CD4-positive, alpha-beta T cell (primary cell): ENCODE data around the gene BTBD2. TPM values are rescaled to one million over a fixed set of nuclear protein-coding genes. Genes with fewer than 3 reads are reported as not detected.

Experiments
- ATAC-seq: fragments of 200-7000 bp; cut with Tn5 transposase; one replicate; pipeline ENCODE4 v1.10.0; 2022; ENCODE audit warnings: mild to moderate bottlenecking; ENCODE audit not compliant: poor library complexity
- CTCF ChIA-PET: fragments of 350-600 bp; sonication (Branson Sonifier 250); formaldehyde crosslinking; loops from one replicate; lab custom pipeline; 2021; ENCODE audit warnings: antibody characterized with exemption, inconsistent platforms; lab: Charles Lee
- POLR2A ChIA-PET: fragments of 350-600 bp; sonication (Branson Sonifier 250); formaldehyde crosslinking; loops from one replicate; lab custom pipeline; 2021; ENCODE audit warnings: antibody characterized with exemption, inconsistent platforms; lab: Charles Lee
- DNase-seq, 14 experiments: peaks; one replicate each; pipeline ENCODE4 v3.0.0-alpha.2; 2013 to 2020; ENCODE audit warnings: mixed read lengths in 2 of 14
- H3K27ac ChIP-seq, 2 donors: one replicate each; pipeline versions ENCODE4 v1.5.1 to v1.7.0; 2013; ENCODE audit warnings: low read length in 2 of 2, low read depth in 1 of 2, mild to moderate bottlenecking in 1 of 2
- H3K27me3 ChIP-seq, 2 experiments: 1 replicate in 1 of 2; 2 replicates in 1 of 2; pipeline versions ENCODE4 v1.6.1 to v1.7.0; 2013; ENCODE audit warnings: low read length in 2 of 2, control low read depth in 1 of 2, mild to moderate bottlenecking in 1 of 2, moderate library complexity in 1 of 2; ENCODE audit not compliant: insufficient read depth in 2 of 2, control insufficient read depth in 1 of 2
- H3K36me3 ChIP-seq: one replicate; pipeline ENCODE4 v1.6.1; 2013; ENCODE audit warnings: low read length, control low read depth; ENCODE audit not compliant: insufficient read depth
- H3K4me1 ChIP-seq: one replicate; pipeline ENCODE4 v1.6.1; 2013; ENCODE audit warnings: low read length, control low read depth; ENCODE audit not compliant: insufficient read depth
- H3K4me3 ChIP-seq: one replicate; pipeline ENCODE4 v1.5.1; 2013; ENCODE audit warnings: mild to moderate bottlenecking, low read length, moderate library complexity
- H3K9me3 ChIP-seq, 2 experiments: 1 replicate in 1 of 2; 2 replicates in 1 of 2; pipeline versions ENCODE4 v1.6.1 to v1.7.0; 2013; ENCODE audit warnings: low read length in 2 of 2, mild to moderate bottlenecking in 2 of 2, control low read depth in 1 of 2, moderate library complexity in 1 of 2; ENCODE audit not compliant: control insufficient read depth in 1 of 2, insufficient read depth in 1 of 2
- H3K27ac Mint-ChIP-seq: one replicate; pipeline ENCODE4 v1.8.0; 2020; ENCODE audit warnings: mixed read lengths
- H3K27me3 Mint-ChIP-seq: one replicate; pipeline ENCODE4 v1.8.0; 2021; ENCODE audit warnings: mixed read lengths
- H3K36me3 Mint-ChIP-seq: one replicate; pipeline ENCODE4 v1.8.0; 2021; ENCODE audit warnings: low read depth, mixed read lengths
- H3K4me1 Mint-ChIP-seq: one replicate; pipeline ENCODE4 v1.8.0; 2021; ENCODE audit warnings: low read depth, mixed read lengths
- H3K4me3 Mint-ChIP-seq: one replicate; pipeline ENCODE4 v1.8.0; 2020; ENCODE audit warnings: mild to moderate bottlenecking, mixed read lengths
- H3K9me3 Mint-ChIP-seq: one replicate; pipeline ENCODE4 v1.8.0; 2020; ENCODE audit warnings: mixed read lengths
- intact Hi-C, 2 experiments: fragments of 100-400 bp; cut with DNase I in 1 of 2; cut with micrococcal nuclease in 1 of 2; formaldehyde crosslinking; loops; one replicate each; pipeline versions ENCODE4 v1.15.1 to v1.9.0; 2023 to 2025; cut with DNase I, micrococcal nuclease
- total RNA-seq, 174 experiments: library from RNA in 2 of 174; stranded (reverse) in 2 of 174; gene quantifications; one replicate each; pipeline ENCODE4 v1.2.3 and lab custom pipeline; 2021 to 2026
- TF ChIP-seq, protein P1 (sequence below): fragments of 200-600 bp; IDR thresholded peaks from one replicate; pipeline ENCODE4 v1.8.0; 2022; ENCODE audit warnings: antibody characterized with exemption, mild to moderate bottlenecking

The BTBD2 gene
- total RNA-seq, 2 experiments from 2014 or later = 44.4 to 44.9 TPM

DNA sequence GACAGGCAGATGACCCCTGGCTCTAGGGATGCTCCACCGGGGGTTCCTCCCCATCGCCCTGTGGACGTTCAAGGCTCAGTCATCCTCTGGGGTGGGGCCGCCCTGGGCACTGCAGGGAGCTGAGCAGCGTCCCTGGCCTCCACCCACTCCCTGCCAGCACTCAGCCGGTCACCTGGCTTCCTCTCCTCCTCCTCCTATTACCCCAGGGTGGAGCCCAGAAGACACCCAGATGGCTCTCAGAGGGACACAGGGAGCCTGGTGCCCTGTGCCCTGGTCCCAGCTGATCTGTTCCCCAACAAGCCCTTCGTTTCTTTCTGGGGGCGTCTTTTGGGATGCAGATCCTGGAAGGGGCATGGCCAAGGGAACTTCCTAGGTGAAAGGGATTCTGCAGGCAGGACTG is 39.2 kb upstream of the BTBD2 start:
- intact Hi-C loops = loop anchor here (5.0 kb wide), 1 partner anchor 37 kb away; the partner anchor contains the start of gene BTBD2 (in 2 of the 2)
- H3K36me3 Mint-ChIP-seq = peaks cover 4% of the 10 kb centered on the region

DNA sequence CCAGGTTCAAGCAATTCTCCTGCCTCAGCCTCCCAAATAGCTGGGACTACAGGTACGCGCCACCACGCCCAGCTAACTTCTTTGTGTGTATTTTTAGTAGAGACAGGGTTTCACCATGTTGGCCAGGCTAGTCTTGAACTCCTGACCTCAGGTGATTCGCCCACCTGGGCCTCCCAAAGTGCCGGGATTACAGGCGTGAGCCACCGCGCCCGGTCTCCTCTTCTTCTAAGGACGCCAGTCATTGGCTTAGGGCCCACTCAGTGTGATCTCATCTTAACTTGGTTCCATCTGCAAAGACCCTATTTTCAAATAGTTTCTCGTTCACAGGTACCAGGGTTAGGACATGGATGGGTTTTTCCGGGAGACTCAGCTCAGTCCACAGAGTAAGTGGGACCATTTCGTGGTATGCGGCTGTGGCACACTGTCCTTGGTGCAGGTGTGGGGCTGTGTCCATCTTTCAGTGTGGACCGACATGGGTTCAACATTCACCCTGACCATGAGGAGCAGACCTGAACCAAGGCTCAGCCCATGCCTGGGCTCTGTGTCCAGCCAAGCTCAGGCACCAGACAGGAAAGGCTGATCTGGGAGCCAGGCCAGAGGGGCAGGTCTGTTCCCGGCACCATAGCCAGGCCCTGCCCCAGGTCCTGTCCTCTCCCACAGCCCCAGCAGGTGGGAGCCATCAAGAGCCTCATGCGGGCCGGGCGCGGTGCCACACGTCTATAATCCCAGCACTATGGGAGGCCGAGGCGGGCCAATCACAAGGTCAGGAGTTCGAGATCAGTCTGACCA is 38.3 kb upstream of the BTBD2 start:
- peak overlapping the region in 1 of 2 donors; percentile 10 for H3K27ac ChIP-seq
- Mint-ChIP-seq H3K4me3 (peak overlapping the region; percentile 34), H3K4me1 (peaks cover 47% of the 10 kb centered on the region), H3K27ac (peak overlapping the region; percentile 93), H3K36me3 (peaks cover 13% of the 10 kb centered on the region), H3K27me3 (no peaks in the 10 kb centered on the region), H3K9me3 (no peaks in the 10 kb centered on the region)
- ChIA-PET POLR2A (interaction anchor here (0.5 to 2.9 kb wide), 4 partner anchors 21 to 347 kb away, joined by 3 to 12 read pairs (median 3); no protein-coding TSS in a partner anchor), CTCF (interaction anchor here (1.9 to 2.7 kb wide), 2 partner anchors 16 to 42 kb away, joined by 4 to 16 read pairs; partner anchors contain the start of gene MOB3A)
- TF ChIP-seq, protein P1, sequence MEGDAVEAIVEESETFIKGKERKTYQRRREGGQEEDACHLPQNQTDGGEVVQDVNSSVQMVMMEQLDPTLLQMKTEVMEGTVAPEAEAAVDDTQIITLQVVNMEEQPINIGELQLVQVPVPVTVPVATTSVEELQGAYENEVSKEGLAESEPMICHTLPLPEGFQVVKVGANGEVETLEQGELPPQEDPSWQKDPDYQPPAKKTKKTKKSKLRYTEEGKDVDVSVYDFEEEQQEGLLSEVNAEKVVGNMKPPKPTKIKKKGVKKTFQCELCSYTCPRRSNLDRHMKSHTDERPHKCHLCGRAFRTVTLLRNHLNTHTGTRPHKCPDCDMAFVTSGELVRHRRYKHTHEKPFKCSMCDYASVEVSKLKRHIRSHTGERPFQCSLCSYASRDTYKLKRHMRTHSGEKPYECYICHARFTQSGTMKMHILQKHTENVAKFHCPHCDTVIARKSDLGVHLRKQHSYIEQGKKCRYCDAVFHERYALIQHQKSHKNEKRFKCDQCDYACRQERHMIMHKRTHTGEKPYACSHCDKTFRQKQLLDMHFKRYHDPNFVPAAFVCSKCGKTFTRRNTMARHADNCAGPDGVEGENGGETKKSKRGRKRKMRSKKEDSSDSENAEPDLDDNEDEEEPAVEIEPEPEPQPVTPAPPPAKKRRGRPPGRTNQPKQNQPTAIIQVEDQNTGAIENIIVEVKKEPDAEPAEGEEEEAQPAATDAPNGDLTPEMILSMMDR = no peak
- H3K9me3 ChIP-seq = no peaks in the 10 kb centered on the region
- H3K4me3 ChIP-seq = no peak overlapping the region
- H3K4me1 ChIP-seq = peaks cover 78% of the 10 kb centered on the region
- no peaks in the 10 kb centered on the region for H3K27me3 ChIP-seq
- peaks cover 9% of the 10 kb centered on the region for H3K36me3 ChIP-seq
- DNase-seq = peak in 1 of 14 experiments; percentile 28
- ATAC-seq = no peak
- intact Hi-C loops = loop anchor here (5.0 kb wide), 1 partner anchor 36 kb away; the partner anchor contains the start of gene BTBD2 (in 2 of the 2)

More for the DNA sequence above, 39.2 kb upstream of the BTBD2 start:
- DNase-seq = no peak
- ChIA-PET POLR2A (interaction anchor here (1.3 kb wide), 1 partner anchor 30 kb away, joined by 3 read pairs; no protein-coding TSS in a partner anchor), CTCF (no interaction called here)
- H3K36me3 ChIP-seq = peaks cover 2% of the 10 kb centered on the region
- H3K9me3 Mint-ChIP-seq = no peaks in the 10 kb centered on the region
- TF ChIP-seq, protein P1 = no peak
- H3K27me3 Mint-ChIP-seq = no peaks in the 10 kb centered on the region
- H3K9me3 ChIP-seq = no peaks in the 10 kb centered on the region
- no peak for ATAC-seq
- peaks cover 78% of the 10 kb centered on the region for H3K4me1 ChIP-seq
- peak overlapping the region in 1 of 2 donors; percentile 10 for H3K27ac ChIP-seq
- peak overlapping the region; percentile 83 for H3K27ac Mint-ChIP-seq
- H3K4me1 Mint-ChIP-seq = peaks cover 49% of the 10 kb centered on the region
- H3K4me3 Mint-ChIP-seq = peak overlapping the region; percentile 70
- H3K4me3 ChIP-seq = no peak overlapping the region
- no peaks in the 10 kb centered on the region for H3K27me3 ChIP-seq

DNA sequence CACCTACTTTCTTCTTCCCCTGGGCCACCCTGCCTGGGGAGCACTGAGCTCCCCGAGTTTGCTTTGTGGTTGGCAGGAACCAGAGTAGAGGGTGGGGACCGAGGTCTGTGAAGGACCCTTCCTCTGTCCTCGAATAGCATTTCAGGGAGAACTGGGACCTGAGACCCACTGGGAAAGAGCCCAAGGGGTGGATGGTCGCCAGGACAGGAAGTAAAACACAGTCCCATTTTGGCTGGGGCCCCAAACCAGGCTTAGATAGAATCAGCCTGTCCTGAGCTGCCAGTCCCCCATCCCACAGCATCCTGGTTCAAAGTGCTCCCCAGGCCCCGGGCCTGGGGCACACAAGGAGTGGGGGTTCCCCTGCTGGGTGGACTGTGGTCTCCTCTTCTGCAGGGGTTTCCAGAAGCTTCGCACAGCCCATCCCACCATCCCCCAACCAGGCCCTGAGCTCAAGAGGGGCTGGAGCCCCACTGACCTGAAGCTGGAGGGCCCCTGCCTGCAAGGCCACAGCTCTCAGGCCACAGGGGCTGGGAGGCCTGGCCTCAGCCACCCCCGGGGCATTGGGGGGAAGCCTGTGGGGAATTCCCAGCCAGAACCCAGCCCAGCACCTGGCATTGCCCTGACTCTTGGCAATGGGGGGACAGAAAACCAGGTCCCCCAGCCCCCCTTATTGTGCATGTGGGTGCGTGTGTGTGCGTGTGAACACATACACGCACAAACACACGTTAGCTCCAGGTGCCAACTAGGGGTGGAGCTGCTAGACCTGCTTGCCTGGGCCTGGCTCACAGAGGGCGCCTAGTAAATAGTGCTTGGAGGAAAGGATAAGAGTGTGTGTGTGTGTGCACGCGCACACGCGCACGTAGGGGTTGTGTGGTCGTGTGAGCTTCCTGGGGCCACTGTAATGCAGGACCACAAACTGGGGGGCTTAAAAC is 36.5 kb upstream of the BTBD2 start:
- Mint-ChIP-seq H3K36me3 (peaks cover 22% of the 10 kb centered on the region), H3K4me3 (peak overlapping the region; percentile 94), H3K27ac (peak overlapping the region; percentile 93), H3K9me3 (no peaks in the 10 kb centered on the region), H3K4me1 (peaks cover 42% of the 10 kb centered on the region), H3K27me3 (no peaks in the 10 kb centered on the region)
- DNase-seq = peak in 9 of 14 experiments; percentile 34 to 90 (median 57)
- POLR2A ChIA-PET = interaction anchor here (0.6 to 3.7 kb wide), 21 partner anchors 10 to 427 kb away, joined by 3 to 27 read pairs (median 3); partner anchors contain the start of genes IZUMO4 and MOB3A
- intact Hi-C loops = loop anchor here (1.0 to 5.0 kb wide), 4 partner anchors 9 to 44 kb away; partner anchors contain the start of genes BTBD2 (in 2 of the 2), IZUMO4 (in 1 of the 2) and MOB3A (in 1 of the 2)
- Histone ChIP-seq H3K4me1 (peaks cover 78% of the 10 kb centered on the region), H3K4me3 (peak overlapping the region; percentile 34), H3K27ac (peak overlapping the region; percentile 72 to 87), H3K27me3 (no peaks in the 10 kb centered on the region), H3K36me3 (peaks cover 27% of the 10 kb centered on the region), H3K9me3 (no peaks in the 10 kb centered on the region)
- TF ChIP-seq, protein P1 = no peak
- CTCF ChIA-PET = interaction anchor here (0.7 to 2.7 kb wide), 5 partner anchors 9 to 106 kb away, joined by 3 to 16 read pairs (median 3); partner anchors contain the start of gene MOB3A
- ATAC-seq = peak; percentile 30
